GM23338 (cell line): ENCODE data around the gene DHRSX. TPM values are rescaled to one million over a fixed set of nuclear protein-coding genes. Genes with fewer than 3 reads are reported as not detected.

Source experiments
- ATAC-seq: fragments of 200-7000 bp; cut with Tn5 transposase; 3 replicates; pipeline ENCODE4 v1.9.1; 2020
- DNase-seq: peaks from one replicate; pipeline ENCODE4 v3.0.0-alpha.2; 2015; ENCODE audit warnings: low spot score
- H2AFZ ChIP-seq: fragments of 200-600 bp; sonication (generic); 2 replicates; pipeline ENCODE4 v1.8.0; 2016; ENCODE audit warnings: antibody characterized with exemption, mild to moderate bottlenecking, moderate library complexity
- H3F3A ChIP-seq: fragments of 200-600 bp; sonication (generic); replicated peaks from 2 replicates; pipeline ENCODE4 v1.8.0; 2017; ENCODE audit warnings: antibody characterized with exemption, mixed run types, low read depth
- H3K27ac ChIP-seq: fragments of 200-600 bp; sonication (generic); 2 replicates; pipeline ENCODE4 v1.6.1; 2016; ENCODE audit warnings: low read depth
- H3K27me3 ChIP-seq: fragments of 200-600 bp; sonication (generic); 2 replicates; pipeline ENCODE4 v1.8.0; 2016; ENCODE audit warnings: mild to moderate bottlenecking, mixed run types, moderate library complexity; ENCODE audit not compliant: insufficient read depth
- H3K36me3 ChIP-seq: fragments of 200-600 bp; sonication (generic); 2 replicates; pipeline ENCODE4 v1.8.0; 2016; ENCODE audit warnings: mild to moderate bottlenecking; ENCODE audit not compliant: insufficient read depth
- H3K4me1 ChIP-seq: fragments of 200-600 bp; sonication (generic); 2 replicates; pipeline ENCODE4 v1.8.0; 2016; ENCODE audit warnings: mild to moderate bottlenecking, moderate library complexity; ENCODE audit not compliant: insufficient read depth
- H3K4me2 ChIP-seq: fragments of 200-600 bp; sonication (generic); 2 replicates; pipeline ENCODE4 v1.7.1; 2017; ENCODE audit warnings: mixed run types
- H3K4me3 ChIP-seq: fragments of 200-600 bp; sonication (generic); 2 replicates; pipeline ENCODE4 v1.6.1; 2016; ENCODE audit warnings: mixed run types
- H3K79me2 ChIP-seq: fragments of 200-600 bp; sonication (generic); replicated peaks from 2 replicates; pipeline ENCODE4 v1.8.0; 2017; ENCODE audit warnings: mild to moderate bottlenecking; ENCODE audit not compliant: insufficient read depth
- H3K9me2 ChIP-seq: fragments of 200-600 bp; sonication (generic); 2 replicates; pipeline ENCODE4 v1.8.0; 2017; ENCODE audit not compliant: insufficient read depth
- H4K20me1 ChIP-seq: fragments of 200-600 bp; sonication (generic); replicated peaks from 2 replicates; pipeline ENCODE4 v1.8.0; 2017; ENCODE audit warnings: mild to moderate bottlenecking; ENCODE audit not compliant: insufficient read depth
- H3K27ac Mint-ChIP-seq: 2 replicates; pipeline ENCODE4 v1.8.0; 2020; ENCODE audit warnings: inconsistent platforms, mild to moderate bottlenecking, moderate library complexity, mixed read lengths
- H3K27me3 Mint-ChIP-seq: 3 replicates; pipeline ENCODE4 v1.8.0; 2022; ENCODE audit warnings: low read depth, mild to moderate bottlenecking, moderate library complexity, mixed read lengths, inconsistent platforms; ENCODE audit not compliant: insufficient read depth, poor library complexity
- H3K36me3 Mint-ChIP-seq: 3 replicates; pipeline ENCODE4 v1.8.0; 2021; ENCODE audit warnings: low read depth, mild to moderate bottlenecking, inconsistent platforms, moderate library complexity, mixed read lengths
- H3K4me1 Mint-ChIP-seq: 3 replicates; pipeline ENCODE4 v1.8.0; 2020; ENCODE audit warnings: mild to moderate bottlenecking, inconsistent platforms, mixed read lengths
- H3K4me3 Mint-ChIP-seq: 3 replicates; pipeline ENCODE4 v1.8.0; 2021; ENCODE audit warnings: moderate library complexity, mild to moderate bottlenecking, inconsistent platforms, mixed read lengths
- H3K9me3 Mint-ChIP-seq: 3 replicates; pipeline ENCODE4 v1.8.0; 2020; ENCODE audit warnings: moderate library complexity, mild to moderate bottlenecking, inconsistent platforms, mixed read lengths
- CREB1 ChIP-seq: fragments of 250-450 bp; sonication (Bioruptor Pico); IDR thresholded peaks from 2 replicates; pipeline ENCODE4 v1.5.0; 2020; ENCODE audit warnings: low read depth, mild to moderate bottlenecking, moderate library complexity
- ETS1 ChIP-seq: IDR thresholded peaks from 2 replicates; pipeline ENCODE4 v1.6.1; 2016; ENCODE audit warnings: antibody characterized with exemption
- EZH2 ChIP-seq: fragments of 200-600 bp; sonication (generic); IDR thresholded peaks from one replicate; pipeline ENCODE4 v1.8.0; 2017; ENCODE audit warnings: antibody characterized with exemption, mild to moderate bottlenecking, low read depth; ENCODE audit not compliant: unreplicated experiment
- EZH2phosphoT487 ChIP-seq: fragments of 200-600 bp; sonication (generic); IDR thresholded peaks from one replicate; pipeline ENCODE4 v1.8.1; 2018; ENCODE audit warnings: antibody characterized with exemption; ENCODE audit not compliant: unreplicated experiment
- JUNB ChIP-seq: IDR thresholded peaks from one replicate; pipeline ENCODE4 v1.6.1; 2016; ENCODE audit warnings: antibody characterized with exemption; ENCODE audit not compliant: unreplicated experiment
- NANOG ChIP-seq: IDR thresholded peaks from 2 replicates; pipeline ENCODE4 v1.6.1; 2016; ENCODE audit warnings: antibody characterized with exemption, borderline replicate concordance
- POLR2AphosphoS5 ChIP-seq: IDR thresholded peaks from 2 replicates; pipeline ENCODE4 v1.6.1; 2016; ENCODE audit warnings: antibody characterized with exemption, low read depth
- STAT1 ChIP-seq: IDR thresholded peaks from one replicate; pipeline ENCODE4 v1.6.1; 2016; ENCODE audit warnings: antibody characterized with exemption; ENCODE audit not compliant: unreplicated experiment
- ZNF114 ChIP-seq: fragments of 250-450 bp; sonication (Bioruptor Pico); IDR thresholded peaks from 2 replicates; pipeline ENCODE4 v1.5.0; 2020; ENCODE audit warnings: mild to moderate bottlenecking, moderate library complexity
- ZNF331 ChIP-seq: fragments of 250-450 bp; sonication (Bioruptor Pico); IDR thresholded peaks from 2 replicates; pipeline ENCODE4 v1.5.0; 2020; ENCODE audit warnings: low read depth, mild to moderate bottlenecking, moderate library complexity
- ZNF462 ChIP-seq: fragments of 250-450 bp; sonication (Bioruptor Pico); IDR thresholded peaks from 2 replicates; pipeline ENCODE4 v1.5.0; 2020; ENCODE audit warnings: mild to moderate bottlenecking, moderate library complexity
- polyA plus RNA-seq: library from polyadenylated mRNA; unstranded; fragments of >200 nt; fragmentation: Nextera tagmentation; extraction: Ambion mirVana; gene quantifications from 2 replicates; pipeline ENCODE4 v1.2.1, GENCODE V29; 2016
- total RNA-seq: library from RNA; depleted of rRNA; stranded (reverse); fragments of >200 nt; shearing (Covaris generic); gene quantifications from 2 replicates; pipeline ENCODE4 v1.2.3, GENCODE V29; 2014
- TF ChIP-seq, protein P1 (sequence below): IDR thresholded peaks from one replicate; pipeline ENCODE4 v1.6.1; 2018; ENCODE audit warnings: antibody characterized with exemption; ENCODE audit not compliant: unreplicated experiment
- TF ChIP-seq, protein P2 (sequence below), 2 experiments: fragments of 200-600 bp in 1 of 2; sonication (generic) in 1 of 2; conservative IDR thresholded peaks; 2 replicates each; pipeline versions ENCODE4 v1.5.1 to v1.6.1; 2016 to 2017; ENCODE audit warnings: antibody characterized with exemption in 2 of 2, low read depth in 2 of 2, mild to moderate bottlenecking in 2 of 2, moderate library complexity in 1 of 2

The DHRSX gene
- total and polyA plus RNA-seq, 2 experiments from 2014 or later = 33.9 to 43.0 TPM

DNA sequence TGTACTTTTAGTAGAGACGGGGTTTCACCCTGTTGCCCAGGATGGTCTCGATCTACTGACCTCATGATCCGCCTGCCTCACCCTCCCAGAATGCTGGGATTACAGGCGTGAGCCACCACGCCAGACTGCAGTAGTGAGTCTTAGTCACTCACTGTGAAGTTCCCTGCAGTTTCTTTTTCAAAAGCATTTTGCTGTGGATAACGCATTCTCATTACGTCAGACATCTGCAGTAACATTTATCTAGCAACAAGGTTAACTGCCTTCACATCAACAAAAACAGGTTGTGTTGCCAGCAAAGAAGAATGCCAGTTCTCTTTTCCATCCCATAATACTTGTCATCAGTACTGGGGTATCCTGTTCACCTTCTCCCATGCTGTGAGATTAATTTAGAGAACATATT is 164.6 kb downstream of the DHRSX start:
- no peak for ATAC-seq

More for the DNA sequence above, 164.6 kb downstream of the DHRSX start:
- Histone ChIP-seq H3K79me2 (no peaks in the 10 kb centered on the region), H4K20me1 (no peaks in the 10 kb centered on the region), H3K36me3 (no peaks in the 10 kb centered on the region), H2AFZ (no peak overlapping the region), H3K27me3 (no peaks in the 10 kb centered on the region), H3K9me2 (no peaks in the 10 kb centered on the region), H3K4me2 (no peak overlapping the region), H3K4me3 (no peak overlapping the region), H3F3A (no peaks in the 10 kb centered on the region), H3K4me1 (no peaks in the 10 kb centered on the region), H3K27ac (no peak overlapping the region)
- TF ChIP-seq, protein P1, sequence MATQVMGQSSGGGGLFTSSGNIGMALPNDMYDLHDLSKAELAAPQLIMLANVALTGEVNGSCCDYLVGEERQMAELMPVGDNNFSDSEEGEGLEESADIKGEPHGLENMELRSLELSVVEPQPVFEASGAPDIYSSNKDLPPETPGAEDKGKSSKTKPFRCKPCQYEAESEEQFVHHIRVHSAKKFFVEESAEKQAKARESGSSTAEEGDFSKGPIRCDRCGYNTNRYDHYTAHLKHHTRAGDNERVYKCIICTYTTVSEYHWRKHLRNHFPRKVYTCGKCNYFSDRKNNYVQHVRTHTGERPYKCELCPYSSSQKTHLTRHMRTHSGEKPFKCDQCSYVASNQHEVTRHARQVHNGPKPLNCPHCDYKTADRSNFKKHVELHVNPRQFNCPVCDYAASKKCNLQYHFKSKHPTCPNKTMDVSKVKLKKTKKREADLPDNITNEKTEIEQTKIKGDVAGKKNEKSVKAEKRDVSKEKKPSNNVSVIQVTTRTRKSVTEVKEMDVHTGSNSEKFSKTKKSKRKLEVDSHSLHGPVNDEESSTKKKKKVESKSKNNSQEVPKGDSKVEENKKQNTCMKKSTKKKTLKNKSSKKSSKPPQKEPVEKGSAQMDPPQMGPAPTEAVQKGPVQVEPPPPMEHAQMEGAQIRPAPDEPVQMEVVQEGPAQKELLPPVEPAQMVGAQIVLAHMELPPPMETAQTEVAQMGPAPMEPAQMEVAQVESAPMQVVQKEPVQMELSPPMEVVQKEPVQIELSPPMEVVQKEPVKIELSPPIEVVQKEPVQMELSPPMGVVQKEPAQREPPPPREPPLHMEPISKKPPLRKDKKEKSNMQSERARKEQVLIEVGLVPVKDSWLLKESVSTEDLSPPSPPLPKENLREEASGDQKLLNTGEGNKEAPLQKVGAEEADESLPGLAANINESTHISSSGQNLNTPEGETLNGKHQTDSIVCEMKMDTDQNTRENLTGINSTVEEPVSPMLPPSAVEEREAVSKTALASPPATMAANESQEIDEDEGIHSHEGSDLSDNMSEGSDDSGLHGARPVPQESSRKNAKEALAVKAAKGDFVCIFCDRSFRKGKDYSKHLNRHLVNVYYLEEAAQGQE = no peak
- TF ChIP-seq ZNF331 (CRISPR knock-in tag) (no peak), CREB1 (no peak), NANOG (no peak), STAT1 (no peak), POLR2AphosphoS5 (no peak), ZNF114 (CRISPR knock-in tag) (no peak), JUNB (no peak), EZH2phosphoT487 (no peak), ETS1 (no peak), EZH2 (no peak), ZNF462 (CRISPR knock-in tag) (no peak)
- TF ChIP-seq, protein P2, sequence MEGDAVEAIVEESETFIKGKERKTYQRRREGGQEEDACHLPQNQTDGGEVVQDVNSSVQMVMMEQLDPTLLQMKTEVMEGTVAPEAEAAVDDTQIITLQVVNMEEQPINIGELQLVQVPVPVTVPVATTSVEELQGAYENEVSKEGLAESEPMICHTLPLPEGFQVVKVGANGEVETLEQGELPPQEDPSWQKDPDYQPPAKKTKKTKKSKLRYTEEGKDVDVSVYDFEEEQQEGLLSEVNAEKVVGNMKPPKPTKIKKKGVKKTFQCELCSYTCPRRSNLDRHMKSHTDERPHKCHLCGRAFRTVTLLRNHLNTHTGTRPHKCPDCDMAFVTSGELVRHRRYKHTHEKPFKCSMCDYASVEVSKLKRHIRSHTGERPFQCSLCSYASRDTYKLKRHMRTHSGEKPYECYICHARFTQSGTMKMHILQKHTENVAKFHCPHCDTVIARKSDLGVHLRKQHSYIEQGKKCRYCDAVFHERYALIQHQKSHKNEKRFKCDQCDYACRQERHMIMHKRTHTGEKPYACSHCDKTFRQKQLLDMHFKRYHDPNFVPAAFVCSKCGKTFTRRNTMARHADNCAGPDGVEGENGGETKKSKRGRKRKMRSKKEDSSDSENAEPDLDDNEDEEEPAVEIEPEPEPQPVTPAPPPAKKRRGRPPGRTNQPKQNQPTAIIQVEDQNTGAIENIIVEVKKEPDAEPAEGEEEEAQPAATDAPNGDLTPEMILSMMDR (conservative IDR thresholded peaks at IDR 0.05; ENCODE audit: low read depth in 2 of 2) = no peak
- H3K36me3 Mint-ChIP-seq = peaks cover 43% of the 10 kb centered on the region
- no peaks in the 10 kb centered on the region for H3K4me1 Mint-ChIP-seq
- no peak overlapping the region for H3K4me3 Mint-ChIP-seq
- DNase-seq = no peak
- no peak overlapping the region for H3K27ac Mint-ChIP-seq
- no peaks in the 10 kb centered on the region for H3K27me3 Mint-ChIP-seq
- peaks cover 21% of the 10 kb centered on the region for H3K9me3 Mint-ChIP-seq
